HG03378 (cell line): Measurements from ENCODE around the gene SFXN5.

Experiments
- ATAC-seq: cut with Tn5 transposase; IDR thresholded peaks from one replicate; pipeline ENCODE4 v1.9.1; 2021; ENCODE audit warnings: mild to moderate bottlenecking, moderate library complexity; ENCODE audit not compliant: unreplicated experiment

SFXN5 gene

GRCh38 chr2:72927619-72928550 lies 143.6 kb downstream of the SFXN5 start:
- ATAC-seq = no peak

GRCh38 chr2:72926811-72927465 lies 144.6 kb downstream of the SFXN5 start:
- no peak for ATAC-seq

- no peak for ATAC-seq
These were observed 145.1 kb downstream of the SFXN5 start for GRCh38 chr2:72926368-72926767.

GRCh38 chr2:72925328-72925943 lies 146.1 kb downstream of the SFXN5 start:
- no peak for ATAC-seq

- no peak for ATAC-seq
These were observed 146.9 kb downstream of the SFXN5 start for GRCh38 chr2:72924353-72925240.

GRCh38 chr2:72923833-72924352 lies 147.6 kb downstream of the SFXN5 start:
- no peak for ATAC-seq

- no peak for ATAC-seq
These were observed 149.7 kb downstream of the SFXN5 start for GRCh38 chr2:72921853-72922252.

GRCh38 chr2:72921088-72921851 lies 150.2 kb downstream of the SFXN5 start:
- ATAC-seq = no peak

- no peak for ATAC-seq
These were observed 151.0 kb downstream of the SFXN5 start for GRCh38 chr2:72920318-72921087.

- no peak for ATAC-seq
These were observed 151.8 kb downstream of the SFXN5 start for GRCh38 chr2:72919414-72920317.

- ATAC-seq = no peak
These were observed 153.5 kb downstream of the SFXN5 start for GRCh38 chr2:72917877-72918553.

- no peak for ATAC-seq
These were observed 154.2 kb downstream of the SFXN5 start, which contains the start of gene EMX1 for GRCh38 chr2:72917138-72917876. TSS of gene EMX1 (plus strand) at chr2:72917519. CDS start at chr2:72917853, 334 bp downstream.

GRCh38 chr2:72916743-72917137 lies 154.8 kb downstream of the SFXN5 start:
- ATAC-seq = no peak

- peak; percentile 51 for ATAC-seq
These were observed 155.4 kb downstream of the SFXN5 start for GRCh38 chr2:72915907-72916742.

- ATAC-seq = no peak
These were observed 156.1 kb downstream of the SFXN5 start for GRCh38 chr2:72915320-72915906.
